A673 (cell line): ENCODE measurements around the gene PFN4.

Experiments
- EZH2 ChIP-seq: fragments of 200-600 bp; sonication (generic); IDR thresholded peaks from 2 replicates; pipeline ENCODE4 v1.6.1; 2017; ENCODE audit warnings: borderline replicate concordance, low read depth, mild to moderate bottlenecking, mixed read lengths, antibody characterized with exemption, low read length; ENCODE audit not compliant: poor library complexity, severe bottlenecking
- TF ChIP-seq, protein P1 (sequence below): fragments of 300-800, 200-600 bp; sonication (generic); conservative IDR thresholded peaks from 2 replicates; pipeline ENCODE4 v1.5.1; 2017; ENCODE audit warnings: low read depth, mild to moderate bottlenecking, antibody characterized with exemption, low read length, moderate library complexity, mixed read lengths

DNA sequence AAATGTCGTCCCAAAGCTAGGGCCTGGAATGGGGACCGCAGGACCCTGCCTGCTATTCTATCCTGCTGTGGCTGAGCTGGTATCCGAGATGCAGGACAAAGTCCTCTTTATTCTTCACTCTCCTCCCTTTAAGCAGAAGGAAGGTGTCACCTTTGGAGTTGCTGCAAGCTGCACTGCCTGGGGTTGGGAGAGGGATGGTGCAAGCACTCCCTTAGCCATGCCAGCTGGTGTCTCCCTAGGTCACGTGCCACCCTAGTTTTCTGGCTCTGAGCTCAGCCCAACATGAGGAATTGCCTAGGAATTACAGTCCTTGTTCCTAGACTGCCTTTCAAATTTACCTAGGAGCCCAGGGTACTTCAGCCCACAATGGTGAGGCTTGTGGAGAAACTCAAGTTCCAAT lies 30.3 kb upstream of the PFN4 start:
- TF ChIP-seq, protein P1, sequence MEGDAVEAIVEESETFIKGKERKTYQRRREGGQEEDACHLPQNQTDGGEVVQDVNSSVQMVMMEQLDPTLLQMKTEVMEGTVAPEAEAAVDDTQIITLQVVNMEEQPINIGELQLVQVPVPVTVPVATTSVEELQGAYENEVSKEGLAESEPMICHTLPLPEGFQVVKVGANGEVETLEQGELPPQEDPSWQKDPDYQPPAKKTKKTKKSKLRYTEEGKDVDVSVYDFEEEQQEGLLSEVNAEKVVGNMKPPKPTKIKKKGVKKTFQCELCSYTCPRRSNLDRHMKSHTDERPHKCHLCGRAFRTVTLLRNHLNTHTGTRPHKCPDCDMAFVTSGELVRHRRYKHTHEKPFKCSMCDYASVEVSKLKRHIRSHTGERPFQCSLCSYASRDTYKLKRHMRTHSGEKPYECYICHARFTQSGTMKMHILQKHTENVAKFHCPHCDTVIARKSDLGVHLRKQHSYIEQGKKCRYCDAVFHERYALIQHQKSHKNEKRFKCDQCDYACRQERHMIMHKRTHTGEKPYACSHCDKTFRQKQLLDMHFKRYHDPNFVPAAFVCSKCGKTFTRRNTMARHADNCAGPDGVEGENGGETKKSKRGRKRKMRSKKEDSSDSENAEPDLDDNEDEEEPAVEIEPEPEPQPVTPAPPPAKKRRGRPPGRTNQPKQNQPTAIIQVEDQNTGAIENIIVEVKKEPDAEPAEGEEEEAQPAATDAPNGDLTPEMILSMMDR = no peak
- no peak for TF ChIP-seq EZH2
